ENCODE results near the gene TAF15.

GRCh38 chr17:35766489-35766877 lies 42.8 kb upstream of the TAF15 start:
- TF ChIP-seq CTCF (IDR thresholded peaks at IDR 0.05; ENCODE audit: low read depth, low read length), result no peak
- no peak for TF ChIP-seq EZH2phosphoT487 (IDR thresholded peaks at IDR 0.05; ENCODE audit: low read depth)

Measured in OCI-LY3 (cell line).